BE2C (cell line): ENCODE measurements around the gene SLC24A1.

ENCODE experiments used
- DNase-seq: peaks from one replicate; pipeline ENCODE4 v3.0.0-alpha.2; 2020
- H3K27me3 ChIP-seq: fragments of 250-450 bp; sonication (Bioruptor Pico); 2 replicates; pipeline ENCODE4 v1.5.1; 2020; ENCODE audit warnings: mild to moderate bottlenecking
- H3K36me3 ChIP-seq: fragments of 250-450 bp; sonication (Bioruptor Pico); 2 replicates; pipeline ENCODE4 v1.5.1; 2020; ENCODE audit warnings: mild to moderate bottlenecking
- H3K4me1 ChIP-seq: fragments of 250-450 bp; sonication (Bioruptor Pico); 2 replicates; pipeline ENCODE4 v1.5.1; 2020
- H3K4me3 ChIP-seq: 2 replicates; pipeline ENCODE4 v1.5.1; 2011; ENCODE audit warnings: low read depth, low read length
- H3K9me3 ChIP-seq: fragments of 250-450 bp; sonication (Bioruptor Pico); 2 replicates; pipeline ENCODE4 v1.5.1; 2020
- CTCF ChIP-seq: IDR thresholded peaks from 2 replicates; pipeline ENCODE4 v1.5.1; 2012; ENCODE audit warnings: mild to moderate bottlenecking, low read depth, low read length

The SLC24A1 gene

DNA sequence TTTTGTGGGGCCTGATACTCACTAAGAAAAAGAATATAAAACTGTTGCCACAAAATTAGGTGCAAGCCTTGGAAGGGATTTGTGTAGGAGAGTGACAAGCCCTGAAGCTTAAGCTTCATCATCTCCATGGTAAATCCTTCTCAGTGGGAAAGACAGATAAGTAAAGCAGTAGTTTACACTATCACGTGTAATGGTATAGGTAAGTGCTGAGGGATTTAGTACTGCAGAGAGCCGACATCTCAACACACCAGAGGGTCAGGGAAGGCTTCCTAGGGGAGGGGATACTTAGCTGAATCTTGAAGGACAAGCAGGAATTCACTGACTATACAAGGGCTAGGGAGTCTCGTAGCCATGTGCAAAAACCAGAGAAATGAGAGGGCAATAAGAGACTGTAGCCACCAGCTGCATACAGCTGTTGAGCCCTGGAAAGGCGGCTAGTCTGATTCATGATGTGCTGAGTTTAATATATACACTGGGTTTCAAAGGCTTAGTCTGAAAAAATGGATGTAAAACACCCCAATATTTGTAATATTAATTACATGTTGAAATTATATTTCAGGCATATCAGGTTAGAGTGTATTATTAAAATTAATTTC is 11.1 kb downstream of the SLC24A1 start:
- H3K36me3 ChIP-seq: no peaks in the 10 kb centered on the region
- no peak for DNase-seq
- TF ChIP-seq CTCF: no peak
- H3K4me3 ChIP-seq: no peak overlapping the region
- H3K27me3 ChIP-seq: no peaks in the 10 kb centered on the region
- H3K9me3 ChIP-seq: no peaks in the 10 kb centered on the region
- no peaks in the 10 kb centered on the region for H3K4me1 ChIP-seq

DNA sequence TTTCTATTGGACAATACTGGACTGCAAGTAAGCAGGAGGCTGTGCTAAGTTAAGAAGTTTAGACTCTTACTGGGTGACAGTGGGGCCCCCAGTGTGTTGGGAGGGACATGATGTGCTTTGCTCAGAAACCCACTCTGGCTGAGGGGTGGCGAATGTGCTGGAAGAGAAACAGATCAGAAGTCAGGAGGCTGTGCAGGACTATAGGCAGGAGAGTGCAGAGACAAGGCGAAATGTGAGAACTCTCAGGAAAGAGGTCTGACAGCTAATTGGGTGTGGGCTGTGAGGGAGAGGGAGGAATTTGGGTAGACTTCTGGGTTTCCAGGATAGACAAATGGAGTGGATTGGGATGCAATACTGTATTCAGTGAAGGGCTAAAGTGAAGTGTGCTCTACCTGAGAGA is 12.0 kb downstream of the SLC24A1 start:
- Histone ChIP-seq H3K4me1 (no peaks in the 10 kb centered on the region), H3K27me3 (no peaks in the 10 kb centered on the region), H3K9me3 (no peaks in the 10 kb centered on the region), H3K36me3 (no peaks in the 10 kb centered on the region), H3K4me3 (no peak overlapping the region)
- DNase-seq: no peak
- no peak for TF ChIP-seq CTCF

DNA sequence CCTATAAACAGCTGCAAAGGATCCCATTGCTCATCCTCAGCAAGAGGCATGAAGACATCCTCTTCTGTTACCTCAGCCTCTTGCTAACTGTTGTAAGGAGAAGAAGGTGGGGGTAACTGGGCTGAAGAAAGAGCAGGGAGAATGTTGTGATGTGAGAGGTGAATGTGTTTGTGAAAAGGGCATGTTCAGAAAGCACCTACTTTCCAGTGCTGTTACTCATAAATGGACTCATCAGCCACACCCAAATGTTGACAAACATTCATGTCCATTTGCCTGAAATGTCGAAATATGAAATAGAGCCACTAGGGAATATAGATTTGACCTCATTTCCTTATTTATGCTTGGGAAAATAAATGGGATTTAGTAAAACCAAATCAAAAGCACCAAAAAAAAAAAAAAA is 12.6 kb downstream of the SLC24A1 start:
- Histone ChIP-seq H3K27me3 (no peaks in the 10 kb centered on the region), H3K36me3 (no peaks in the 10 kb centered on the region), H3K4me3 (no peak overlapping the region), H3K9me3 (no peaks in the 10 kb centered on the region), H3K4me1 (no peaks in the 10 kb centered on the region)
- DNase-seq: no peak
- no peak for TF ChIP-seq CTCF

GRCh38 chr15:65638109-65638508 is 16.4 kb downstream of the SLC24A1 start:
- Histone ChIP-seq H3K27me3 (no peaks in the 10 kb centered on the region), H3K4me1 (no peaks in the 10 kb centered on the region), H3K4me3 (no peak overlapping the region), H3K9me3 (no peaks in the 10 kb centered on the region), H3K36me3 (no peaks in the 10 kb centered on the region)
- DNase-seq: no peak
- TF ChIP-seq CTCF: no peak

DNA sequence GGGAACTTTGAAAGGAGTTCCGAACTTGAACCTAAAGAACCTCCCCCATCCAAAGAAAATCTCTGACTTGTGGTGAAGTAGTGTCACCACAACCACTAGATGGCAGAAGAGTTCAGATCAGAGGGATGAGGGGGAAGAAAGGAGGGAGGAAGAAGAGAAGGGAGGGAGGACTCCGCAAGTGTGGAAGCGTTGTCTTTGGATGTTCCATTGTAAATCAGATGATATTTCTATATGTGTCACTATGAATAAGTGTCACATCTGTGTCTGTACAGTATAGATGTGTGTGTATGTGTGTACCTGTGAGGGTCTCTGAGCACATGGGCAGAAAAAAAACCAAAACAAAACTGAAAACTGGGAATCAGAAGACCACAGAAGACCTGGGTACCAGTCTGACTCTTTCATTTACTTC is 16.9 kb downstream of the SLC24A1 start:
- Histone ChIP-seq H3K4me3 (no peak overlapping the region), H3K4me1 (no peaks in the 10 kb centered on the region), H3K27me3 (no peaks in the 10 kb centered on the region), H3K36me3 (no peaks in the 10 kb centered on the region), H3K9me3 (no peaks in the 10 kb centered on the region)
- peak; percentile 96 for TF ChIP-seq CTCF
- DNase-seq: peak; percentile 45

DNA sequence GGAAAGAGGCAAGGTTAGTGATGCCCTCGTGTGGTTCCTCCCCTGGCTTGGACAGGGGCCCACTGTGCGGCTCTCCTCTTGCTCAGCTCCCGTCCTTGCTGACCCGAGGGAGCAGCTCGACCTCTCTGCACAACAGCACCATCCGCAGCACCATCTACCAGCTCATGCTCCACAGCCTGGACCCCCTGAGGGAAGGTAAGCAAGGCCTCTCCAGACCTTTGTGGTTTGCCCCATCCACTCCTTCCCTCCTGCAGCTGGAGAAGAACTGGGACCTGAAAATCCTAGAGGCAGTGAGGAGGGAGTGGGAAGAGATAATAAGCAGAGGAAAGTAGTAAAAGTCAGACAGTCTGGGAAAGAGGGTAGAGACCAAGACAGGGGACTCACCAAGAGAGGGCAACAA is 17.8 kb downstream of the SLC24A1 start:
- Histone ChIP-seq H3K27me3 (no peaks in the 10 kb centered on the region), H3K4me3 (no peak overlapping the region), H3K4me1 (no peaks in the 10 kb centered on the region), H3K36me3 (no peaks in the 10 kb centered on the region), H3K9me3 (no peaks in the 10 kb centered on the region)
- TF ChIP-seq CTCF: no peak
- no peak for DNase-seq
